ENCODE data around the gene CCDC146. TPM values are rescaled to one million over a fixed set of nuclear protein-coding genes. Genes with fewer than 3 reads are reported as not detected.

The CCDC146 gene
- total and polyA plus RNA-seq, 10 of the 15 experiments (the other 5 are each of a cell fraction or from before 2014, with no cell fraction given), result 0.28 to 5.3 (median 1.3) TPM

GRCh38 chr7:77330169-77330882 is 207.9 kb downstream of the CCDC146 start (continued):
- TF ChIP-seq PAX5 (IDR thresholded peaks at IDR 0.05; ENCODE audit: borderline replicate concordance, low read depth, low read length) (peak; percentile 68; the same call in 1 of the 2 replicates), MTA2 (IDR thresholded peaks at IDR 0.05; ENCODE audit: low read depth) (peak; percentile 82), JUND (IDR thresholded peaks at IDR 0.05; ENCODE audit: low read depth, low read length) (peak; percentile 50; the same call in 1 of the 2 replicates), CBX3 (IDR thresholded peaks at IDR 0.05; ENCODE audit: borderline replicate concordance, low read depth) (no peak), ZSCAN29 (IDR thresholded peaks at IDR 0.05) (no peak), CREM (IDR thresholded peaks at IDR 0.05; ENCODE audit: low read depth) (peak; percentile 78; the same call in 1 of the 2 replicates), DPF2 (IDR thresholded peaks at IDR 0.05) (peak; percentile 83; the same call in 1 of the 2 replicates), TBL1XR1 (IDR thresholded peaks at IDR 0.05; ENCODE audit: low read depth, low read length) (peak; percentile 55; the same call in 1 of the 2 replicates), SIX5 (IDR thresholded peaks at IDR 0.05; ENCODE audit: low read depth, low read length, severe bottlenecking) (no peak), ATF7 (IDR thresholded peaks at IDR 0.05; ENCODE audit: low read depth) (peak; percentile 86), MEF2B (IDR thresholded peaks at IDR 0.05; ENCODE audit: partially characterized antibody, poor library complexity, severe bottlenecking) (peak; percentile 91), E2F4 (IDR thresholded peaks at IDR 0.05; ENCODE audit: low read depth, low read length) (no peak), MLLT1 (IDR thresholded peaks at IDR 0.05) (0 out of 2 replicates have a peak, but pooled peaks have one; percentile 29), ZBTB33 (IDR thresholded peaks at IDR 0.05) (no peak), RCOR1 (conservative IDR thresholded peaks at IDR 0.05; ENCODE audit: low read depth, low read length) (0 out of 2 replicates have a peak, but pooled peaks have one; percentile 40), SPI1 (IDR thresholded peaks at IDR 0.05; ENCODE audit: borderline replicate concordance, insufficient read depth, low read depth, low read length) (peak; percentile 85), SMAD5 (IDR thresholded peaks at IDR 0.05; ENCODE audit: low read depth) (no peak), SUPT20H (IDR thresholded peaks at IDR 0.05; ENCODE audit: borderline replicate concordance, control insufficient read depth, low read depth, low read length) (no peak), ATF2 (IDR thresholded peaks at IDR 0.05; ENCODE audit: low read length) (peak; percentile 85), ASH2L (IDR thresholded peaks at IDR 0.05; ENCODE audit: borderline replicate concordance, low read depth) (no peak), CEBPB (IDR thresholded peaks at IDR 0.05; ENCODE audit: borderline replicate concordance in 1 of 2, low read depth in 2 of 2, low read length in 2 of 2) (peak in 1 of 2 experiments; percentile 55; a peak in 1 of 4 replicates), ZNF384 (IDR thresholded peaks at IDR 0.05; ENCODE audit: borderline replicate concordance, low read depth, low read length) (peak; percentile 96), TCF3 (IDR thresholded peaks at IDR 0.05; ENCODE audit: borderline replicate concordance, insufficient read depth, low read depth, low read length) (no peak), ZBED1 (IDR thresholded peaks at IDR 0.05; ENCODE audit: borderline replicate concordance) (peak; percentile 81), ESRRA (IDR thresholded peaks at IDR 0.05; ENCODE audit: low read length) (no peak), SREBF1 (IDR thresholded peaks at IDR 0.05; ENCODE audit: low read length) (no peak)

Measured in GM12878 (cell line).